ENCODE results near the gene ATG101. TPM values are rescaled to one million over a fixed set of nuclear protein-coding genes. Genes with fewer than 3 reads are reported as not detected.

Gene ATG101
- total and polyA plus RNA-seq, 2 donors = 20.4 to 46.4 TPM

DNA sequence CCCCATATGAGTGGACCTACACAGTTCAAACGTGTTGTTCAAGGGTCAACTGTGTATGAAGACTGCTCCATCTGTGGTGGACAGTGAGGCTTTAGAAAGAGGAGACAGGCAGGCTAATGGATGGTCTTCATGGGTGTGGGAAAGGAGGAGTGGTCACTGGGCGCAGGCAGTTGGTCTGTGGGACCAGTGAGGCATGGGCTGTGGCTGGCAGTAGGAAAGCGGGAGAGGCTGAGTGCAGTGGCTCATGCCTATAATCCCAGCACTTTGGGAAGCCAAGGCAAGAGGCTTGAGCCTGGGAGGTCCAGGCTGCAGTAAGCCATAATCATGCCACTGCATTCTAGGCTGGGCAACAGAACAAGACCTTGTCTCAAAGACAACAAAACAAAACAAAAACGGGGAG lies 20.5 kb upstream of the ATG101 start:
- Histone ChIP-seq H3K4me3 (ENCODE audit: low read depth, low read length) (no peak overlapping the region), H3K27ac (ENCODE audit: low read depth) (no peak overlapping the region), H3K36me3 (ENCODE audit: insufficient read depth) (no peaks in the 10 kb centered on the region), H3K4me1 (ENCODE audit: insufficient read depth) (no peaks in the 10 kb centered on the region)
- WGBS = 73% methylated on average over 4 of the region's 4 CpGs
- DNase-seq (ENCODE audit: extremely low spot score) = no peak

DNA sequence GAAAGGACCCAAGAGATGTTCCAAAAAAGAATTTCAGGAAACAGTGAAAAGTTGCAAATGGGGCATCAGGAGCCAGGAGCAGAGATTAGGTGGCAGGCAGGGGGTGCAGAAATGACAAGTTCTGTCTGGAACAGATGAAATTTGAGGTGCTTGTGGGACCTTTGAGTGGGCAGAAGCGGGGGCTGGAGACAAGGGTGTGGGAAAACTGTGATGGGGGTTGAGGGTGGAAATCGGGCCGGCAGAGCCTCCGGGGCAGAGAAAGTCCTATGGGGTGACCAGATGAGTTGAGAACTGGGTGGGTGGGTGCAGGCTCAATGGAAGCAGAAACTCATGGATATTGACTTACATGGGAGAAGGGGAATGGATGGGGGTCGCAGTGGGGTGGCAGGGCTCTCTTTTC lies 20.1 kb upstream of the ATG101 start:
- 88% methylated on average over 5 of the region's 5 CpGs for WGBS
- no peak for DNase-seq (ENCODE audit: extremely low spot score)
- H3K4me3 ChIP-seq (ENCODE audit: low read depth, low read length) = no peak overlapping the region
- no peaks in the 10 kb centered on the region for H3K4me1 ChIP-seq (ENCODE audit: insufficient read depth)
- H3K36me3 ChIP-seq (ENCODE audit: insufficient read depth) = no peaks in the 10 kb centered on the region
- H3K27ac ChIP-seq (ENCODE audit: low read depth) = no peak overlapping the region

DNA sequence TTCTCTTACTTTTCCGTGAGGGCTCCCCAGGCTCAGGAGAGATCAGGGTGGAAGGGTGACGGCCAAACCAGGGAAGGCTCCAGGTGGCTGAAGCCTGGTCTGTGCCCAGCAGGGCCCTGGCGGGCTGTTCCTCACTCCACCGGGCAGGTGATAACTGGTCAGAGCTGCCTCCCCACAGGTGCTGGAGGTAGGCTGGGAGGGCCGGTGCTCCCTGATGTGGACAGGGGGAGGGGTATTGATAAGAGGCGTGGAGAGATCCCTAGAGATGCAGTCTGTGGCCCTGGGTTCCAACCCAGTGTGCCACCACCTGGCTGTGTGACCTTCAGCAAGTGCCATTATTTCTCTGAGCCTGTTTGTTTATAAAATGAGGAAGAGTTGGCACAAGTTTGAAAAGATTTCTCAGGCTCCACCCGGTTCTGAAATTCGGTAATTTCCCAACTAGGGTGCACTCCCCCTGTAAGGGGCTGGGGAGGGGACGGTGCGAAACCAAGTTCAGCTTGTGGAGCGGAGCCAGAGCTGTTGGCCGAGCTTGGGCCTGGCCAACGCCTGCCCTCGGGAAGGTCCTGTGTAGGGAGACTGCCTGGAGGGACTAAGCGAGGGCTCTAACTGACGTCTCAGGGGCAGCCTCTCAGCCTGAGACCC lies 19.5 kb upstream of the ATG101 start:
- Histone ChIP-seq H3K36me3 (ENCODE audit: insufficient read depth) (no peaks in the 10 kb centered on the region), H3K4me3 (ENCODE audit: low read depth, low read length) (peak overlapping the region; percentile 33), H3K4me1 (ENCODE audit: insufficient read depth) (no peaks in the 10 kb centered on the region), H3K27ac (ENCODE audit: low read depth) (peak overlapping the region; percentile 86)
- no peak for DNase-seq (ENCODE audit: extremely low spot score)
- WGBS = 32% methylated on average over 16 of the region's 16 CpGs

DNA sequence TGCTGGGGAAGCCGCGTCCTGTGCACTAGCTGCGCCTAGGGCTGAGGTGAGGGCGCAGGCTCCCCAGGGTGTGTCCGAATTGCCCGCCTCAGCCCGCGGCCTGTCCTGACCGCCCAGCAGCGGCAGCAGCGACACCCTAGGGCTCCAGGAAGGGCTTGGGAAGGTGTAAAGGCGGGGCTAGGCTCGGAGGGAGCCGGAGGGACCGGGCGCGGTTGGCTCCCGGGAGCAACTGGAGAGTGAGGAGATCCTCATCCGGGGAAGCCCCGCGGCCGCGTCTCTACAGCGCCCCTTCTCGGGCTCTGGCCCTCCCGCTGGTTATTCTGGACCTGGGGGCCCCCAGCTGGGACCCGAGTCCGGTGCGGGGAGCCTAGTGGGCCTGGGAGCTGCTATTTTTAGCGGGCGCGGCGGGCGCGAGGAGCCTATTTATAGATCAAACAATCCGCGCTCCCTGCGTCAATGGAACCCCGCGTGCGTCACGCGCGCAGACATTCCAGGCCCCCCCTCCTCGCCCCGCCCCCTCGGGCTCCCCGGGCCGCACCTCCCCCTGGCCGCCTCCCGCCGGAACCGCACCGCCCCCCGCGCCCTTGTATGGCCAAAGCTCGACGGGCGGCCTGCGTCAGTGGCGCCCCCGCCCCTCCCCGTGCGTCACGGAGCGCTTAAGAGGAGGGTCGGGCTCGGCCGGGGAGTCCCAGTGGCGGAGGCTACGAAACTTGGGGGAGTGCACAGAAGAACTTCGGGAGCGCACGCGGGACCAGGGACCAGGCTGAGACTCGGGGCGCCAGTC lies 18.8 kb upstream of the ATG101 start, which contains the start of gene NR4A1:
Gene NR4A1, plus strand, starts transcription at position 685 of the 784 bp plus-strand sequence. CDS start 2,887 bp downstream, outside the sequence.
- no peaks in the 10 kb centered on the region for H3K4me1 ChIP-seq (ENCODE audit: insufficient read depth)
- under 1% methylated on average over 77 of the region's 77 CpGs for WGBS

DNA sequence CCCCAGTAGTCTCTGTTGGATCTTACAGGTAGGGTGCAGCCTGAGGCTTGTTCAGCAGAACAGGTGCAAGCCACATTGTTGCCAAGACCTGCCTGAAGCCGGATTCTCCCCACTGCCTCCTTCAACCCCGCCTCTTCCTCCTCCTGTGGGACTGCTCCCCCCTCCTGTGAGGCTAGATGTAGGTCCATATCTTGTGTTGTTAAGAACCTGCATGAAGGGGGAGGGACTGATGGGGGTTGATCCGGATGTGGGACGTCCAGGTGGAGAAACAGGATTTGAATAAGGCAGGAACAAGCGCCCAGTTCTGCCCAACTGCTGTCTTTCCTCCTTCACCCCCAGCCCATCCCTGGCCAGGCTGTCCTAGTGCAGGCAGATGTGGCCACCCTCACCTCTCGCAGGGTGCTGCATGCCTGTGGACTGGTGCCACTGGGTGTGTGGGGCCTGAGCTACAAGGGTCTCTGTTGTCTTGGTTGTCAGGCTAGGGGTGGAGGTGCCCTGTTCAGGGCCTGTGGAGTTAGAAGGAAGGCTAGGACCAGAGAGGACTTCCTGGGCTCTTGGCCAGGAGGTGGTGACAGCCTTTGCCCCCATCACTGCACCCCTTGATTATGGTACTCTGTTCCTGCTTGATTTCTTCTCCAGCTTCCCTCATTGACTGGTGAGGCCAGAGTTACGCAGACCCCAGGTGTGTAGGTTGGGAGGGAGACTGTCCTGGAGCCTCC lies 17.2 kb upstream of the ATG101 start:
- H3K4me1 ChIP-seq (ENCODE audit: insufficient read depth) = no peaks in the 10 kb centered on the region
- 54% methylated on average over 7 of the region's 7 CpGs for WGBS

More for the DNA sequence above, 18.8 kb upstream of the ATG101 start, which contains the start of gene NR4A1:
- peak; percentile 86 for DNase-seq (ENCODE audit: extremely low spot score)
- H3K4me3 ChIP-seq (ENCODE audit: low read depth, low read length) = peak within 1 kb of the TSS; percentile 33
- H3K27ac ChIP-seq (ENCODE audit: low read depth) = peak within 1 kb of the TSS; percentile 86
- no peaks in the 10 kb centered on the region for H3K36me3 ChIP-seq (ENCODE audit: insufficient read depth)

DNA sequence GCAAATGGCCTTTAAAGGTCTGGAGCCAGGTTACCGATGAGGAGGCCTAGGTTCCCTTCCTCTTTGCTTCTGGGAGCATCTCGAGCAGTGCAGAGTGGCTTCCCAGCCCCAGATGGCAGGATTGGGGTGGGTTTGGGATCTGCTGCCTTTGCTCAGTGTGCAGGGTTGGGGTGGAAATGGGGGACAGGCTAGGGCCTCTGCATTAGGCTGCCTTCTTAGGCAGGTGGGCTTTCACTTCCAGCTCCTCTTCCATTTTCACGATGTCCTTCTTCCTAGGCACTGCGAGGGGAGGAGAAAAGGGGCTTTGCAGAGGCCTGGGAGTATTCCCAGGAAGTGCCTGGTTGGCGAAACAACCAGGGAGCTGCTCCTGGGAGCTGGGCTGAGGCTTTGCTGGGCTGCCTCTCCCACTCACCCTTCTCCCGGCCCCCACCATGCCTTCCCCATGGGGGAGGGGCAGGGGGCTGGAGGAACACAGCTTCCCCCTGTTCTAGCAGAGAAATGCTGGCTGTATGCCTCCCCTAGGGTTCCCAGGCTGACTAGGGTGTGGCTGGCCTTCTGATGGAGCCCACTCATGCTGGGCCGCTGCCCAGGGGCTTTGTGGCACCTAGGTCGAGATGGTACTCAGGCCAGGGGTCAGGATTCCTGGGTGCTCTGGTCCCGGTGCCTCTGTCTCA lies 16.1 kb upstream of the ATG101 start:
- Histone ChIP-seq H3K4me1 (ENCODE audit: insufficient read depth) (no peaks in the 10 kb centered on the region), H3K36me3 (ENCODE audit: insufficient read depth) (no peaks in the 10 kb centered on the region), H3K4me3 (ENCODE audit: low read depth, low read length) (no peak overlapping the region), H3K27ac (ENCODE audit: low read depth) (no peak overlapping the region)
- DNase-seq (ENCODE audit: extremely low spot score) = no peak
- 72% methylated on average over 9 of the region's 9 CpGs for WGBS

More for the DNA sequence above, 17.2 kb upstream of the ATG101 start:
- Histone ChIP-seq H3K27ac (ENCODE audit: low read depth) (peak overlapping the region; percentile 0), H3K36me3 (ENCODE audit: insufficient read depth) (no peaks in the 10 kb centered on the region), H3K4me3 (ENCODE audit: low read depth, low read length) (peak overlapping the region; percentile 33)
- no peak for DNase-seq (ENCODE audit: extremely low spot score)

DNA sequence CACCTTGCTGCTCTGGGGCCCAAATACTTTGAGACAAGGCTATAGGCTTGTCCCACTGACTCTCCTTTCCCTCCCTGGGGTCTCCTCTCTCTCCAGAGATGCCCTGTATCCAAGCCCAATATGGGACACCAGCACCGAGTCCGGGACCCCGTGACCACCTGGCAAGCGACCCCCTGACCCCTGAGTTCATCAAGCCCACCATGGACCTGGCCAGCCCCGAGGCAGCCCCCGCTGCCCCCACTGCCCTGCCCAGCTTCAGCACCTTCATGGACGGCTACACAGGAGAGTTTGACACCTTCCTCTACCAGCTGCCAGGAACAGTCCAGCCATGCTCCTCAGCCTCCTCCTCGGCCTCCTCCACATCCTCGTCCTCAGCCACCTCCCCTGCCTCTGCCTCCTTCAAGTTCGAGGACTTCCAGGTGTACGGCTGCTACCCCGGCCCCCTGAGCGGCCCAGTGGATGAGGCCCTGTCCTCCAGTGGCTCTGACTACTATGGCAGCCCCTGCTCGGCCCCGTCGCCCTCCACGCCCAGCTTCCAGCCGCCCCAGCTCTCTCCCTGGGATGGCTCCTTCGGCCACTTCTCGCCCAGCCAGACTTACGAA lies 15.4 kb upstream of the ATG101 start:
- Histone ChIP-seq H3K27ac (ENCODE audit: low read depth) (no peak overlapping the region), H3K4me3 (ENCODE audit: low read depth, low read length) (no peak overlapping the region), H3K36me3 (ENCODE audit: insufficient read depth) (no peaks in the 10 kb centered on the region), H3K4me1 (ENCODE audit: insufficient read depth) (no peaks in the 10 kb centered on the region)
- 90% methylated on average over 21 of the region's 21 CpGs for WGBS
- no peak for DNase-seq (ENCODE audit: extremely low spot score)

DNA sequence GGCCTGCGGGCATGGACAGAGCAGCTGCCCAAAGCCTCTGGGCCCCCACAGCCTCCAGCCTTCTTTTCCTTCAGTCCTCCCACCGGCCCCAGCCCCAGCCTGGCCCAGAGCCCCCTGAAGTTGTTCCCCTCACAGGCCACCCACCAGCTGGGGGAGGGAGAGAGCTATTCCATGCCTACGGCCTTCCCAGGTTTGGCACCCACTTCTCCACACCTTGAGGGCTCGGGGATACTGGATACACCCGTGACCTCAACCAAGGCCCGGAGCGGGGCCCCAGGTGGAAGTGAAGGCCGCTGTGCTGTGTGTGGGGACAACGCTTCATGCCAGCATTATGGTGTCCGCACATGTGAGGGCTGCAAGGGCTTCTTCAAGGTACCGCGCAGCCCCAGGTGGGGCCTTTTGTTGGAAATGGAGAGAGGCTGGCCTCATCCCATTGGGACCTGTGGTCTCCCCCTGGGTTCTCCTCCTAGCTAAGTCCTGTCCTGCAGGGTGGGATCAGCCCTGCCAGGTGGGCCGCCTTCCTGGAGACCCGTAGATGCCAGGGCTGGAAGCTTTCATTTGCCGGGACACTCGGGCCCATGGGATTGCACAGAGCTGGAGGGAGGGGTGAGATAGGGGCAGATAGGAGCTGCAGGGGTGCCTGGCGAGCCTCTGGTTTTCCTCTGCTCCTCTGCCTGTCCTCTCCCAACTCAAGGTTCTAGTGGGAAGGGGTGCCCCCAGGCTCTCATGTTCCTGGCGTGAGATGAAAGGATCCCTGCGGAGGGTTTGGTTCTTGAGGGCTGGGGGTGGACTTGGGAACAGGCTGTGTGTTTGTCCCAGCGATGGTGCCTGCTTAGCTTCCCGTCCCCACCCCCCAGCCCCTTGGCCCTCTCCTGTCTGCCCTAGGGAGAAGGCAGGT lies 14.7 kb upstream of the ATG101 start:
- H3K4me1 ChIP-seq (ENCODE audit: insufficient read depth) = no peaks in the 10 kb centered on the region
- no peak overlapping the region for H3K27ac ChIP-seq (ENCODE audit: low read depth)
- no peak for DNase-seq (ENCODE audit: extremely low spot score)
- H3K36me3 ChIP-seq (ENCODE audit: insufficient read depth) = no peaks in the 10 kb centered on the region
- 91% methylated on average over 21 of the region's 21 CpGs for WGBS
- no peak overlapping the region for H3K4me3 ChIP-seq (ENCODE audit: low read depth, low read length)

DNA sequence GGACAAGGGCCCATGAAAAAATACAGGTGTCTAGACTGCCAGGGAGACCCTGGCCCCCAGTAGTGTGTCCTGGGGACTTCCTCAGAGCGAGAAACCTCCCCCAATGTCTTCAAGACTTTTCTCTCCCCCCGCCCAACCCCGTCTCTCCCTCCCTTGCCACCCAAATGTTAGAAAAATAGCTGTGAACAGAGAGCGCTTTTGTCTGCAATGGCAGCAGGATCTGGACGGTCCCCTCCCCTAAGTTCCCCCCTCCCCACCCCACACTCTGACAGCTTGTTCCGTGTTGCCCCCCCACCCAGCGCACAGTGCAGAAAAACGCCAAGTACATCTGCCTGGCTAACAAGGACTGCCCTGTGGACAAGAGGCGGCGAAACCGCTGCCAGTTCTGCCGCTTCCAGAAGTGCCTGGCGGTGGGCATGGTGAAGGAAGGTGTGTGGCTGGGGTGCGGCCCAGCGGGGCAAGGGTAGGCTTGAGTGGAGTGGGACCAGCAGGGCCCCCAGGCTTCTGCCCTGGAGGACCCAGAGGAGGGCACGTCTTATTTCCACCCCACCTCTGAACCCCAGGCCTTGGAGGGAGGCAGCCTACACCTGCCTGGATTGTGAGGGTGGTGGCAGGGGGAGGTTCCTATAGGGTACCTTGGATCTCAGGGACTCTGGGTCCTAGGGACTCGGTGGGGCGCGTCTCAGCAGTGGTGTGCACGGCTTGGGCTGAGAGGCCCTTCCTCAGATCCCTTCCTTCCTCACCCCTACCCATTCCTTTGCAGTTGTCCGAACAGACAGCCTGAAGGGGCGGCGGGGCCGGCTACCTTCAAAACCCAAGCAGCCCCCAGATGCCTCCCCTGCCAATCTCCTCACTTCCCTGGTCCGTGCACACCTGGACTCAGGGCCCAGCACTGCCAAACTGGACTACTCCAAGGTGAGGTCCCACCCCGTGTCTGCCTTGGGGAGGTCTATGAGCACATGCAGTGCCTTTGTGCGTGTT lies 13.8 kb upstream of the ATG101 start:
- H3K27ac ChIP-seq (ENCODE audit: low read depth) = no peak overlapping the region
- no peaks in the 10 kb centered on the region for H3K4me1 ChIP-seq (ENCODE audit: insufficient read depth)
- 88% methylated on average over 27 of the region's 27 CpGs for WGBS
- DNase-seq (ENCODE audit: extremely low spot score) = no peak
- H3K4me3 ChIP-seq (ENCODE audit: low read depth, low read length) = no peak overlapping the region
- no peaks in the 10 kb centered on the region for H3K36me3 ChIP-seq (ENCODE audit: insufficient read depth)

DNA sequence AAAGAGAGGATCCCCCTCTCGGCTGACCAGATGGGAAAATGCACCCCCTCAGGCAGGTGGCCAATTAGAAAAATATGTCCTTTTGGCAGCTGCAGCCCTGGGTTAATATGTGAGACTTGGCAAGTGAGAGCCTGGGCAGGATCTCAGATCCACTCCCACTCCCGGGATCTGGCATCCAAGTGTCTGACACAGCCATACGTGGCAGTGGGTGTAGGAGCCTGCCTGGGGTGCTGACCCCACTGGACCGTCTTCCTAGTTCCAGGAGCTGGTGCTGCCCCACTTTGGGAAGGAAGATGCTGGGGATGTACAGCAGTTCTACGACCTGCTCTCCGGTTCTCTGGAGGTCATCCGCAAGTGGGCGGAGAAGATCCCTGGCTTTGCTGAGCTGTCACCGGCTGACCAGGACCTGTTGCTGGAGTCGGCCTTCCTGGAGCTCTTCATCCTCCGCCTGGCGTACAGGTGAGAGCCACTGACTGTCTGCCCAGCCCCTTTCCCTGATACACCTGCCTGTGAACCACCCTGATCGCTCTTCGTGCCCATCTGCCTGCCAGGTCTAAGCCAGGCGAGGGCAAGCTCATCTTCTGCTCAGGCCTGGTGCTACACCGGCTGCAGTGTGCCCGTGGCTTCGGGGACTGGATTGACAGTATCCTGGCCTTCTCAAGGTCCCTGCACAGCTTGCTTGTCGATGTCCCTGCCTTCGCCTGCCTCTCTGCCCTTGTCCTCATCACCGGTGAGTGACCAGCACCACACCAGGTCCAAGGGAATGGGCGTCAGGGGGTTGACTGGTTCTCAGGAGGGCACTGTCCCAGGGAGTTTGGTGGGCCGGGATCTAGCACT lies 12.8 kb upstream of the ATG101 start:
- H3K27ac ChIP-seq (ENCODE audit: low read depth) = no peak overlapping the region
- 77% methylated on average over 23 of the region's 23 CpGs for WGBS
- H3K4me3 ChIP-seq (ENCODE audit: low read depth, low read length) = no peak overlapping the region
- no peaks in the 10 kb centered on the region for H3K4me1 ChIP-seq (ENCODE audit: insufficient read depth)
- DNase-seq (ENCODE audit: extremely low spot score) = no peak
- no peaks in the 10 kb centered on the region for H3K36me3 ChIP-seq (ENCODE audit: insufficient read depth)
